ENCODE data around the gene KANSL1.

DNA sequence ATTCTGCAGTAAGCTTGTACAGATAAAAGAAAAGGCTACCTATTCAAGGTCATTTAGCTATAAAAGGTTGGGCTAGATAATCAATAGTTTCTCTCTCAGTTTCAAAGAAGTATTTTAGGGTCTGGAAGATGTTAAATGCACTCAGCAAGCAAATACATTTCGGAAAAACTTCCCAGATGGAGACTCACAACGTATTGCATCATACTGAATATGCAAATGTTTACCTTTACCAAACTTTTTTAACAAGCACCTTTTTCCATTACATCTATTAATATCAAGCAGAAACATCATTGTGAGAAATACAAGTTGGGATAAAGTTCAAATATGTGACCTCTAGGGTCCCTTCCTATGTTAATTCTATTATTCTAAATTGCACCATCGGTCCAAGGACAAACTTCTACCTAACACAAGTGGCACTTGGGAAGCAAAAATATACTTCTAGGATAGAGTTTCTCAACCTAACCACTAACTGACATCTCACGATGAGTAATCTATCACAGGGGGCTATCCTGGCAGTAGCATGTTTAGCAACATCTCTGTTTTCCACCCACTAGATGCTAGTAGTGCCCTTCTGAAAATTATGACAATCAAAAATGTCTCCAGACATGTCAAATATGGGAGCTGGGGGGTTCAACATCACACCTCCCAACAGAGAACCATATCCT lies 14.5 kb downstream of the KANSL1 start:
- TF ChIP-seq, protein P1, sequence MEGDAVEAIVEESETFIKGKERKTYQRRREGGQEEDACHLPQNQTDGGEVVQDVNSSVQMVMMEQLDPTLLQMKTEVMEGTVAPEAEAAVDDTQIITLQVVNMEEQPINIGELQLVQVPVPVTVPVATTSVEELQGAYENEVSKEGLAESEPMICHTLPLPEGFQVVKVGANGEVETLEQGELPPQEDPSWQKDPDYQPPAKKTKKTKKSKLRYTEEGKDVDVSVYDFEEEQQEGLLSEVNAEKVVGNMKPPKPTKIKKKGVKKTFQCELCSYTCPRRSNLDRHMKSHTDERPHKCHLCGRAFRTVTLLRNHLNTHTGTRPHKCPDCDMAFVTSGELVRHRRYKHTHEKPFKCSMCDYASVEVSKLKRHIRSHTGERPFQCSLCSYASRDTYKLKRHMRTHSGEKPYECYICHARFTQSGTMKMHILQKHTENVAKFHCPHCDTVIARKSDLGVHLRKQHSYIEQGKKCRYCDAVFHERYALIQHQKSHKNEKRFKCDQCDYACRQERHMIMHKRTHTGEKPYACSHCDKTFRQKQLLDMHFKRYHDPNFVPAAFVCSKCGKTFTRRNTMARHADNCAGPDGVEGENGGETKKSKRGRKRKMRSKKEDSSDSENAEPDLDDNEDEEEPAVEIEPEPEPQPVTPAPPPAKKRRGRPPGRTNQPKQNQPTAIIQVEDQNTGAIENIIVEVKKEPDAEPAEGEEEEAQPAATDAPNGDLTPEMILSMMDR (IDR thresholded peaks at IDR 0.05; ENCODE audit: low read depth, low read length, poor library complexity, severe bottlenecking): no peak
- no peak for TF ChIP-seq EZH2phosphoT487 (IDR thresholded peaks at IDR 0.05; ENCODE audit: borderline replicate concordance, low read length)

All from DOHH2 (cell line).